Measurements from ENCODE around the gene KCNN3. TPM values are rescaled to one million over a fixed set of nuclear protein-coding genes. Genes with fewer than 3 reads are reported as not detected.

The KCNN3 gene
- total and polyA plus RNA-seq, 2 of the 8 experiments (the other 6 are each of a cell fraction or from before 2014, with no cell fraction given): 2.8 to 3.7 TPM

DNA sequence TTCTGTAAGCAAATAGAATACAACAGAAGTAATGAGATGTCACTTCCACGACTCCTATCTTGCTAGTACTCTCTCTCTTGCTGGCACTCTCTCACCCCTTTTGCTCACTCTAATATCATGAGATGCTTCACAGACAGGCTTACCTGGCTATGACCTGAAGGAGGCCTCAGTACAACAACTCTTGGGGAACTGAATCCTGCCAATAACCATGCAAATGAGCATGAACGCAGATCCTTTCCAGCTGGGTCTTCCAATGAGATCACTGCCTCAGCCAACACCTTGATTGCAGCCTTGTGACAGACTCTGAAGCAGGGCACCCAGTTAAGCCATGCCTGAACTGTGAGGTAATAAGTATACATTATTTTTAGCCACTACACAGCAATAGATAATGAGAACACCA is 209.0 kb downstream of the KCNN3 start:
- CTCF ChIA-PET (ENCODE audit: partially characterized antibody): interaction anchor here (1.1 kb wide), 1 partner anchor 81 kb away, joined by 3 read pairs; no protein-coding TSS in a partner anchor
- Histone ChIP-seq H3K36me3 (ENCODE audit: control insufficient read depth in 2 of 4, insufficient read depth in 4 of 4, low read length in 3 of 4) (no peaks in the 10 kb centered on the region), H2BK12ac (ENCODE audit: low read depth, low read length) (no peak overlapping the region), H2BK20ac (ENCODE audit: low read length) (no peak overlapping the region), H2AK5ac (ENCODE audit: low read depth, low read length) (no peak overlapping the region), H3K9ac (replicated peaks in 1 of 4; ENCODE audit: extremely low read depth in 1 of 4, low read depth in 3 of 4, low read length in 3 of 4) (no peak overlapping the region), H2BK15ac (ENCODE audit: low read length) (no peak overlapping the region), H3K27ac (ENCODE audit: low read depth, low read length) (no peak overlapping the region), H2BK120ac (replicated peaks; ENCODE audit: low read depth, low read length) (no peak overlapping the region), H2AFZ (ENCODE audit: low read length) (no peak overlapping the region), H3K23me2 (ENCODE audit: low read depth, low read length) (no peaks in the 10 kb centered on the region), H3K79me1 (ENCODE audit: low read depth, low read length) (no peaks in the 10 kb centered on the region), H4K5ac (ENCODE audit: insufficient read length, low read depth, low read length) (no peak overlapping the region), H2BK5ac (ENCODE audit: low read depth, low read length) (no peak overlapping the region), H3K4me1 (replicated peaks in 1 of 4; ENCODE audit: control insufficient read depth in 3 of 4, insufficient read depth in 4 of 4, low read length in 3 of 4) (peaks cover 0 to 3% (median 0%) of the 10 kb centered on the region in 4 experiments; a peak in 1 of 7 replicates), H3K4me3 (ENCODE audit: extremely low read depth in 1 of 4, insufficient read depth in 2 of 4, low read depth in 3 of 4, low read length in 4 of 4) (no peak overlapping the region), H4K8ac (ENCODE audit: extremely low read depth, insufficient read depth, low read length) (no peak overlapping the region), H3K27me3 (replicated peaks in 1 of 4; ENCODE audit: control insufficient read depth in 3 of 4, extremely low read depth in 1 of 4, insufficient read depth in 3 of 4, low read length in 3 of 4) (no peaks in the 10 kb centered on the region), H3K23ac (ENCODE audit: insufficient read length) (no peak overlapping the region), H3K9me3 (ENCODE audit: insufficient read depth in 2 of 2, low read depth in 1 of 2, low read length in 1 of 2) (peaks cover 0 to 4% of the 10 kb centered on the region in 2 experiments; a peak in 1 of 4 replicates), H3K14ac (ENCODE audit: insufficient read length) (no peak overlapping the region), H4K20me1 (replicated peaks in 1 of 2; ENCODE audit: control insufficient read depth in 1 of 2, insufficient read depth in 2 of 2, low read length in 2 of 2) (no peaks in the 10 kb centered on the region), H3K79me2 (ENCODE audit: control insufficient read depth in 1 of 2, insufficient read depth in 2 of 2, low read length in 2 of 2) (no peaks in the 10 kb centered on the region), H3K18ac (ENCODE audit: extremely low read depth, low read length) (no peak overlapping the region), H3K56ac (replicated peaks; ENCODE audit: insufficient read length, low read depth, low read length) (no peak overlapping the region), H3K4me2 (ENCODE audit: insufficient read depth in 1 of 2, low read depth in 2 of 2, low read length in 2 of 2) (no peak overlapping the region), H3K4ac (replicated peaks; ENCODE audit: insufficient read length, low read depth, low read length) (no peak overlapping the region), H4K91ac (replicated peaks; ENCODE audit: insufficient read length, low read length) (no peak overlapping the region)
- 60% methylated on average over 2 of the region's 2 CpGs; no CpG with 5 or more reads in 1 of the 2 experiments for WGBS, 2 experiments (ENCODE audit: extremely low coverage in 1 of 2, insufficient coverage in 1 of 2, insufficient read length in 1 of 2, insufficient replicate concordance in 2 of 2, low coverage in 1 of 2, low lambda C conversion rate in 2 of 2, missing lambda C conversion rate in 1 of 2)
- TF ChIP-seq CTCF (IDR thresholded peaks at IDR 0.05; ENCODE audit: control extremely low read depth in 1 of 3, insufficient read depth in 1 of 3, low read depth in 1 of 3, low read length in 3 of 3): peak in 1 of 3 experiments; percentile 24; a peak in 2 of 4 replicates
- no peak for TF ChIP-seq POLR2AphosphoS5 (IDR thresholded peaks at IDR 0.05; ENCODE audit: low read depth, low read length)
- TF ChIP-seq RAD21 (IDR thresholded peaks at IDR 0.05 in 1 of 2, conservative IDR thresholded peaks at IDR 0.05 in 1 of 2; ENCODE audit: low read depth in 2 of 2, low read length in 2 of 2): peak; percentile 24 to 40; a peak in 3 of 4 replicates
- DNase-seq (ENCODE audit: low read depth in 1 of 2, low spot score in 2 of 2): no peak
- FAIRE-seq: peak; percentile 19
- POLR2A ChIA-PET (ENCODE audit: partially characterized antibody): interaction anchor here (1.6 kb wide), 1 partner anchor 34 kb away, joined by 4 read pairs; no protein-coding TSS in a partner anchor
